ENCODE data around the gene PAPSS1.

Gene PAPSS1

DNA sequence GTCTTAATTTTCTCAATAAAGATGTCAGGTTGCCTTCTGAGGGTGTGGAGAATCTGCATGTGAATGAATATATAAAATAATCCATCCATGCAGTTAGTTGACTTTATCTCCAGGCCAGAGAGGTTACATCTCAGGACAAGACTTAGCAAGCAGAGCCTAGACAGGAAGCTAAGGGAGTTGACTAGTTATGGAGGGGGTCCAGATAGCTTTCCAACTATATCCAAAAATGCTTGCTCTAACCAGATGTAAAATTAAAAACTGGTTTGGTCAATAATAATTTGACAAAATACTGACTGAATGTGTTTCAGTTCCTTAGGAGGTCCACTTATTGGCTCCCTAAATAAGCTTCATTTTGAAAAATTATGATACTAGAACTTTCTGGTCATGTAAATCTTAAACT is 101.4 kb downstream of the PAPSS1 start:
- Histone ChIP-seq H4K8ac (ENCODE audit: low read depth, low read length) (no peak overlapping the region), H3K23ac (ENCODE audit: low read length) (no peak overlapping the region), H3K79me1 (ENCODE audit: low read length) (no peaks in the 10 kb centered on the region), H4K5ac (ENCODE audit: low read length) (no peak overlapping the region), H3K4ac (ENCODE audit: low read depth, low read length) (no peak overlapping the region), H3K79me2 (ENCODE audit: control insufficient read depth, insufficient read depth, low read length) (no peaks in the 10 kb centered on the region), H2BK5ac (ENCODE audit: low read length) (no peak overlapping the region), H3K9ac (ENCODE audit: low read length) (no peak overlapping the region), H2AK5ac (ENCODE audit: low read length) (no peak overlapping the region), H3K56ac (ENCODE audit: low read length) (no peak overlapping the region), H3K4me2 (ENCODE audit: low read length) (no peak overlapping the region), H3K18ac (ENCODE audit: low read length) (no peak overlapping the region), H3K36me3 (ENCODE audit: control insufficient read depth, insufficient read depth, low read length) (no peaks in the 10 kb centered on the region), H3K27me3 (ENCODE audit: insufficient read depth, low read length, poor library complexity) (no peaks in the 10 kb centered on the region), H3K4me1 (ENCODE audit: control insufficient read depth, low read depth, low read length) (no peaks in the 10 kb centered on the region), H2BK15ac (replicated peaks; ENCODE audit: low read depth) (no peak overlapping the region), H3K27ac (ENCODE audit: low read depth, low read length) (no peak overlapping the region), H3K4me3 (ENCODE audit: low read length) (no peak overlapping the region), H2BK120ac (ENCODE audit: low read depth, low read length) (no peak overlapping the region)
- DNase-seq: no peak

DNA sequence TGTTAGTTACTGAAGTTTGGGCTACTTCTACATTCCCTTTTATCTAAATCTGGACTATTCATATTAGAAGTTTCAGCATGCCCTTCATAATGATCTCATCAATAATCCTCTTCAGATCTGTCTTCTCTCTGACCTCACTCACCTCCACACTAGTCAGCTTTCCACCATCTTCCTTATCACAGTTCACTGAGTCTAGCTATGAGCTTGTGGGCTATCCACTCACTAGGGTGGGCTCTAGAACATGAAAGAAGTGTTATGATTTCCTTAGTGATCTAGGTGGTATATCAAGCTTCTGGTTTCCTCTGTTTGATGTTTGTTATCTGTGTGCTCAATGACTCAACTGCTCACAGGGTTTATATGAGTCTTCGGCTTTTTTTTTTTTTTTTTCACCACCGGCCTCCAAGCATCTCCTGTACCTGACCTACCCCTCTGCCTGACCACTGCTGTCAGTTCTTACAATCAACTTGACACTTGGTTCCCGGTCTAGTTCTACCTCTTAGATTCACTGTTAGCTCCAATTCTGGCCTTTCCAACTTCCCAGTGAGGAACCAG is 103.1 kb downstream of the PAPSS1 start:
- H3K9ac ChIP-seq (ENCODE audit: low read length): no peak overlapping the region
- H3K23ac ChIP-seq (ENCODE audit: low read length): no peak overlapping the region
- no peak overlapping the region for H3K4me3 ChIP-seq (ENCODE audit: low read length)
- no peak overlapping the region for H3K56ac ChIP-seq (ENCODE audit: low read length)
- H3K4me2 ChIP-seq (ENCODE audit: low read length): no peak overlapping the region
- H4K8ac ChIP-seq (ENCODE audit: low read depth, low read length): no peak overlapping the region
- no peak overlapping the region for H2AK5ac ChIP-seq (ENCODE audit: low read length)
- H3K4ac ChIP-seq (ENCODE audit: low read depth, low read length): no peak overlapping the region
- no peaks in the 10 kb centered on the region for H3K79me2 ChIP-seq (ENCODE audit: control insufficient read depth, insufficient read depth, low read length)
- H2BK15ac ChIP-seq (replicated peaks; ENCODE audit: low read depth): no peak overlapping the region
- H3K36me3 ChIP-seq (ENCODE audit: control insufficient read depth, insufficient read depth, low read length): no peaks in the 10 kb centered on the region
- DNase-seq: no peak
- H2BK120ac ChIP-seq (ENCODE audit: low read depth, low read length): no peak overlapping the region
- no peak overlapping the region for H3K18ac ChIP-seq (ENCODE audit: low read length)
- no peak overlapping the region for H4K5ac ChIP-seq (ENCODE audit: low read length)
- H3K79me1 ChIP-seq (ENCODE audit: low read length): no peaks in the 10 kb centered on the region
- H3K27me3 ChIP-seq (ENCODE audit: insufficient read depth, low read length, poor library complexity): no peaks in the 10 kb centered on the region
- H3K27ac ChIP-seq (ENCODE audit: low read depth, low read length): no peak overlapping the region
- H3K4me1 ChIP-seq (ENCODE audit: control insufficient read depth, low read depth, low read length): no peaks in the 10 kb centered on the region
- H2BK5ac ChIP-seq (ENCODE audit: low read length): no peak overlapping the region
- WGBS (ENCODE audit: extremely low coverage, insufficient coverage, low lambda C conversion rate): no CpG with 5 or more reads among the region's 3 CpGs

DNA sequence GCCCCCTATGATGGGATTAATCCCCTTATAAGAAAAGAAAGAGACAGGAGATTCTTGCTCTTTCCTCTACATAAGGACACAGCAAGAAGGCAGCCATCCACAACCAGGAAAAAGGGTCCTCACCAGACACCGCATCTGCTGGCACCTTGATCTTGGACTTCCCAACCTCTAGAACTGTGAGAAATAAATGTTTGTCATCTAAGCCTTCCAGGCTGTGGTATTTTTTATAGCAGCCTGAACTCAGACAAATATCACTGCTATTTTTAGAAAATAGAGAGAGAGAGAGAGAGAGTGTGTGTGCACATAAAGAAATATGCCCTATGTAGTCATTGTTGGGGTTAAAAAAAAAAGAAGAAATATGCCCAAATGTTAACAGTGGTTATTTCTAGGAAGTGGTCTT is 104.2 kb downstream of the PAPSS1 start:
- no peak overlapping the region for H4K8ac ChIP-seq (ENCODE audit: low read depth, low read length)
- no peaks in the 10 kb centered on the region for H3K79me1 ChIP-seq (ENCODE audit: low read length)
- no peak overlapping the region for H2BK5ac ChIP-seq (ENCODE audit: low read length)
- no peak overlapping the region for H2BK120ac ChIP-seq (ENCODE audit: low read depth, low read length)
- no peak overlapping the region for H3K4me3 ChIP-seq (ENCODE audit: low read length)
- no peak overlapping the region for H3K18ac ChIP-seq (ENCODE audit: low read length)
- H2AK5ac ChIP-seq (ENCODE audit: low read length): no peak overlapping the region
- no peaks in the 10 kb centered on the region for H3K27me3 ChIP-seq (ENCODE audit: insufficient read depth, low read length, poor library complexity)
- H4K5ac ChIP-seq (ENCODE audit: low read length): no peak overlapping the region
- DNase-seq: no peak
- H3K4me1 ChIP-seq (ENCODE audit: control insufficient read depth, low read depth, low read length): no peaks in the 10 kb centered on the region
- H3K36me3 ChIP-seq (ENCODE audit: control insufficient read depth, insufficient read depth, low read length): no peaks in the 10 kb centered on the region
- no peak overlapping the region for H3K4ac ChIP-seq (ENCODE audit: low read depth, low read length)
- no peak overlapping the region for H3K9ac ChIP-seq (ENCODE audit: low read length)
- H3K4me2 ChIP-seq (ENCODE audit: low read length): no peak overlapping the region
- H3K23ac ChIP-seq (ENCODE audit: low read length): no peak overlapping the region
- no peak overlapping the region for H2BK15ac ChIP-seq (replicated peaks; ENCODE audit: low read depth)
- no CpG with 5 or more reads among the region's 1 CpG for whole genome bisulfite sequencing (ENCODE audit: extremely low coverage, insufficient coverage, low lambda C conversion rate)
- H3K79me2 ChIP-seq (ENCODE audit: control insufficient read depth, insufficient read depth, low read length): no peaks in the 10 kb centered on the region
- H3K56ac ChIP-seq (ENCODE audit: low read length): no peak overlapping the region
- H3K27ac ChIP-seq (ENCODE audit: low read depth, low read length): no peak overlapping the region

DNA sequence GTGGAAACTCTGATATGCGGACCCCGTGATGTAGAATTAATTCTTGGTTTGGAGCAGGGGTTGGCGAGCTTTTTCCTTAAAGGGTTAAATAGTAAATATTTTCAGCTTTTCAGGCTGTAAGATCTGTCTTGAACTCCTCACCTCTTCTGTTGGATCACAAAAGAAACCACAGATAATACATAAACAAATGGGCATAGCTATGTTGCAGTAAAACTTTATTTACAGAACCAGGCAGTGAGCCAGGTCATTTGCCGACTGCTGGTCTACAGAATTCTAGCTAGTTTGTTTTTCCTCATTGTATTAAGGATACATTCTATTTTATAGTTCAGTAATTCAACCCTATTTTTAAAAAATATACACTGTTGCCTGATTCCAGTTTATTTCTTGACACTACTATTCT is 116.6 kb downstream of the PAPSS1 start:
- Histone ChIP-seq H3K56ac (ENCODE audit: low read length) (no peak overlapping the region), H4K8ac (ENCODE audit: low read depth, low read length) (no peak overlapping the region), H3K18ac (ENCODE audit: low read length) (no peak overlapping the region), H3K79me1 (ENCODE audit: low read length) (no peaks in the 10 kb centered on the region), H3K27me3 (ENCODE audit: insufficient read depth, low read length, poor library complexity) (no peaks in the 10 kb centered on the region), H3K79me2 (ENCODE audit: control insufficient read depth, insufficient read depth, low read length) (no peaks in the 10 kb centered on the region), H3K36me3 (ENCODE audit: control insufficient read depth, insufficient read depth, low read length) (no peaks in the 10 kb centered on the region), H3K27ac (ENCODE audit: low read depth, low read length) (no peak overlapping the region), H3K4ac (ENCODE audit: low read depth, low read length) (no peak overlapping the region), H2AK5ac (ENCODE audit: low read length) (no peak overlapping the region), H3K9ac (ENCODE audit: low read length) (no peak overlapping the region), H3K4me3 (ENCODE audit: low read length) (no peak overlapping the region), H3K23ac (ENCODE audit: low read length) (no peak overlapping the region), H2BK120ac (ENCODE audit: low read depth, low read length) (no peak overlapping the region), H2BK5ac (ENCODE audit: low read length) (no peak overlapping the region), H3K4me1 (ENCODE audit: control insufficient read depth, low read depth, low read length) (no peaks in the 10 kb centered on the region), H3K4me2 (ENCODE audit: low read length) (no peak overlapping the region), H2BK15ac (replicated peaks; ENCODE audit: low read depth) (no peak overlapping the region), H4K5ac (ENCODE audit: low read length) (no peak overlapping the region)
- WGBS (ENCODE audit: extremely low coverage, insufficient coverage, low lambda C conversion rate): no CpG with 5 or more reads among the region's 4 CpGs
- no peak for DNase-seq

DNA sequence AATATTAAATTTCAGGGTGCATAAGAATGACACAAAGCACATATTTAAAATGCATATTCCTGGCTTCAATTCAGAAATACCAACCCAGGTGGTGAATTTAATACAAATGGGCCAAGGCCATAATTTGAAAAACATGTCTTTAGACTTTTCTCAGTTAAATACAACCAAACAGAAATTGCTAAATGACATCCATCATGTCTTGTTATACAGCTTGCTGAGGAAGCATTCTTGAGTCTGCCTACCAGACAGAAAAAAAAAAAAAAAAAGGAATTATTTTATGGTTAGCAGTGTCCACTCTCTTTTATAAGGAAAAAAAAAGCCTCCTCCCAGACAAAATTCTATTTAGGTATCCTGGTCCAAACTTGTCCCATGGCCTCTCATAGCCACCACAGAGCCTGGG is 119.1 kb downstream of the PAPSS1 start:
- H2BK120ac ChIP-seq (ENCODE audit: low read depth, low read length): no peak overlapping the region
- H3K4me1 ChIP-seq (ENCODE audit: control insufficient read depth, low read depth, low read length): no peaks in the 10 kb centered on the region
- no peaks in the 10 kb centered on the region for H3K79me1 ChIP-seq (ENCODE audit: low read length)
- no peak overlapping the region for H2BK15ac ChIP-seq (replicated peaks; ENCODE audit: low read depth)
- no peak overlapping the region for H4K5ac ChIP-seq (ENCODE audit: low read length)
- no peak overlapping the region for H3K4me2 ChIP-seq (ENCODE audit: low read length)
- no peak overlapping the region for H2AK5ac ChIP-seq (ENCODE audit: low read length)
- no peak overlapping the region for H3K56ac ChIP-seq (ENCODE audit: low read length)
- no peak overlapping the region for H3K23ac ChIP-seq (ENCODE audit: low read length)
- no peaks in the 10 kb centered on the region for H3K27me3 ChIP-seq (ENCODE audit: insufficient read depth, low read length, poor library complexity)
- no peak for DNase-seq
- H3K9ac ChIP-seq (ENCODE audit: low read length): no peak overlapping the region
- no peak overlapping the region for H3K4ac ChIP-seq (ENCODE audit: low read depth, low read length)
- no peak overlapping the region for H3K27ac ChIP-seq (ENCODE audit: low read depth, low read length)
- no peaks in the 10 kb centered on the region for H3K36me3 ChIP-seq (ENCODE audit: control insufficient read depth, insufficient read depth, low read length)
- H2BK5ac ChIP-seq (ENCODE audit: low read length): no peak overlapping the region
- no peak overlapping the region for H3K4me3 ChIP-seq (ENCODE audit: low read length)
- no peak overlapping the region for H3K18ac ChIP-seq (ENCODE audit: low read length)
- no peaks in the 10 kb centered on the region for H3K79me2 ChIP-seq (ENCODE audit: control insufficient read depth, insufficient read depth, low read length)
- no peak overlapping the region for H4K8ac ChIP-seq (ENCODE audit: low read depth, low read length)

DNA sequence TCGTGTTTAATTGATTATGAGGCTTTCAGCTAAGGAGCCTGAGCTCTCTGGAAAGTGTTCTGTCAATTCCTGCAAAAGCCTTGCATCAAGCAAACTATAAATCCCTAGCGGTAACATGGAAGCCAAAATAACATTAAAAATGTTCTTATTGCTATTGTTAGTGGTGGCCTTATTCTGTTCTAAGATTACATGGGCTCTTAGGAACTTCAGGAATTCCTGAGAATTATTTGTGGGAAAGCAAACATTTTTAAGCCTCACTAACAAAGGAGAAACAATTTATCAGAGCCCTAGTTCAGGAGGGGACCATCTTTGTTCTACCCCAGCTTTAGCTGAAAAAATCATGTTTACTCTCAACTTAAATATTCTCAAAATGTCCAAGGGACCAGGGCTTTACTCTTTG is 119.6 kb downstream of the PAPSS1 start:
- H3K4me2 ChIP-seq (ENCODE audit: low read length): no peak overlapping the region
- no peak overlapping the region for H3K56ac ChIP-seq (ENCODE audit: low read length)
- no peak overlapping the region for H2AK5ac ChIP-seq (ENCODE audit: low read length)
- no peak overlapping the region for H3K27ac ChIP-seq (ENCODE audit: low read depth, low read length)
- no peak overlapping the region for H2BK15ac ChIP-seq (replicated peaks; ENCODE audit: low read depth)
- H3K4me1 ChIP-seq (ENCODE audit: control insufficient read depth, low read depth, low read length): no peaks in the 10 kb centered on the region
- H3K18ac ChIP-seq (ENCODE audit: low read length): no peak overlapping the region
- no peak overlapping the region for H3K4me3 ChIP-seq (ENCODE audit: low read length)
- H3K9ac ChIP-seq (ENCODE audit: low read length): no peak overlapping the region
- no peak overlapping the region for H3K4ac ChIP-seq (ENCODE audit: low read depth, low read length)
- H3K79me2 ChIP-seq (ENCODE audit: control insufficient read depth, insufficient read depth, low read length): no peaks in the 10 kb centered on the region
- H2BK120ac ChIP-seq (ENCODE audit: low read depth, low read length): no peak overlapping the region
- no peak overlapping the region for H4K5ac ChIP-seq (ENCODE audit: low read length)
- no CpG with 5 or more reads among the region's 2 CpGs for WGBS (ENCODE audit: extremely low coverage, insufficient coverage, low lambda C conversion rate)
- H4K8ac ChIP-seq (ENCODE audit: low read depth, low read length): no peak overlapping the region
- no peaks in the 10 kb centered on the region for H3K27me3 ChIP-seq (ENCODE audit: insufficient read depth, low read length, poor library complexity)
- H3K79me1 ChIP-seq (ENCODE audit: low read length): no peaks in the 10 kb centered on the region
- no peak overlapping the region for H3K23ac ChIP-seq (ENCODE audit: low read length)
- DNase-seq: peak; percentile 52
- H2BK5ac ChIP-seq (ENCODE audit: low read length): no peak overlapping the region
- H3K36me3 ChIP-seq (ENCODE audit: control insufficient read depth, insufficient read depth, low read length): no peaks in the 10 kb centered on the region

Data from mesendoderm (in vitro differentiated cells).